Liver (tissue), 9 donors: Measurements from ENCODE around the gene CACNA1A. TPM values are rescaled to one million over a fixed set of nuclear protein-coding genes. Genes with fewer than 3 reads are reported as not detected.

Experiments
- DNase-seq: peaks from one replicate; pipeline ENCODE4 v3.0.0-alpha.2; 2017; ENCODE audit warnings: low spot score
- H3K27ac ChIP-seq, 2 donors: one replicate each; pipeline ENCODE4 v1.7.0; 2013; ENCODE audit warnings: inconsistent platforms in 2 of 2, low read length in 2 of 2, control low read depth in 1 of 2, low read depth in 1 of 2, mild to moderate bottlenecking in 1 of 2
- H3K27me3 ChIP-seq, 4 donors: one replicate each; pipeline versions ENCODE4 v1.6.1 to v1.7.0; 2013; ENCODE audit warnings: low read length in 3 of 4, inconsistent platforms in 1 of 4, mild to moderate bottlenecking in 1 of 4, moderate library complexity in 1 of 4; ENCODE audit not compliant: control insufficient read depth in 4 of 4, insufficient read depth in 4 of 4
- H3K36me3 ChIP-seq, 4 donors: one replicate each; pipeline versions ENCODE4 v1.6.1 to v1.7.0; 2013; ENCODE audit warnings: low read length in 3 of 4, mild to moderate bottlenecking in 3 of 4, low read depth in 1 of 4, moderate library complexity in 1 of 4; ENCODE audit not compliant: control insufficient read depth in 4 of 4, insufficient read depth in 3 of 4
- H3K4me1 ChIP-seq, 4 donors: one replicate each; pipeline versions ENCODE4 v1.6.1 to v1.7.0; 2013; ENCODE audit warnings: low read length in 3 of 4, mild to moderate bottlenecking in 3 of 4, moderate library complexity in 1 of 4; ENCODE audit not compliant: control insufficient read depth in 4 of 4, insufficient read depth in 4 of 4
- H3K4me3 ChIP-seq, 3 donors: one replicate each; pipeline versions ENCODE4 v1.6.1 to v1.7.0; 2013; ENCODE audit warnings: low read length in 3 of 3, control low read depth in 1 of 3, low read depth in 1 of 3, mild to moderate bottlenecking in 1 of 3
- H3K9ac ChIP-seq, 2 donors: one replicate each; pipeline ENCODE4 v1.7.0; 2013; ENCODE audit warnings: low read length in 2 of 2, mild to moderate bottlenecking in 2 of 2, moderate library complexity in 2 of 2, control low read depth in 1 of 2, low read depth in 1 of 2
- H3K9me3 ChIP-seq, 4 donors: one replicate each; pipeline versions ENCODE4 v1.6.1 to v1.7.0; 2013; ENCODE audit warnings: low read length in 3 of 4; ENCODE audit not compliant: control insufficient read depth in 4 of 4
- EGR1 ChIP-seq, 2 donors: IDR thresholded peaks; 2 replicates each; pipeline ENCODE4 v1.6.1; 2016 to 2018; ENCODE audit warnings: antibody characterized with exemption in 2 of 2, low read depth in 2 of 2
- FOXA1 ChIP-seq: IDR thresholded peaks from 2 replicates; pipeline ENCODE4 v1.6.1; 2016; ENCODE audit warnings: antibody characterized with exemption
- FOXA2 ChIP-seq: IDR thresholded peaks from 2 replicates; pipeline ENCODE4 v1.6.1; 2016; ENCODE audit warnings: antibody characterized with exemption
- GABPA ChIP-seq, 2 donors: IDR thresholded peaks in 1 of 2; conservative IDR thresholded peaks in 1 of 2; 2 replicates each; pipeline ENCODE4 v1.6.1; 2016; ENCODE audit warnings: antibody characterized with exemption in 2 of 2, mild to moderate bottlenecking in 1 of 2, moderate library complexity in 1 of 2
- HNF4A ChIP-seq, 2 donors: conservative IDR thresholded peaks; 2 replicates each; pipeline ENCODE4 v1.6.1; 2016; ENCODE audit warnings: antibody characterized with exemption in 2 of 2, mild to moderate bottlenecking in 2 of 2
- HNF4G ChIP-seq: IDR thresholded peaks from 2 replicates; pipeline ENCODE4 v1.6.1; 2016; ENCODE audit warnings: antibody characterized with exemption
- JUND ChIP-seq, 2 donors: IDR thresholded peaks; 2 replicates each; pipeline ENCODE4 v1.6.1; 2016; ENCODE audit warnings: antibody characterized with exemption in 2 of 2
- NR2F2 ChIP-seq: IDR thresholded peaks from 2 replicates; pipeline ENCODE4 v1.6.1; 2016; ENCODE audit warnings: antibody characterized with exemption
- RAD21 ChIP-seq, 2 donors: IDR thresholded peaks; 2 replicates each; pipeline ENCODE4 v1.6.1; 2016; ENCODE audit warnings: antibody characterized with exemption in 2 of 2, mild to moderate bottlenecking in 2 of 2
- RXRA ChIP-seq, 2 donors: IDR thresholded peaks; 2 replicates each; pipeline ENCODE4 v1.6.1; 2017 to 2018; ENCODE audit warnings: antibody characterized with exemption in 2 of 2, mild to moderate bottlenecking in 1 of 2
- SP1 ChIP-seq: IDR thresholded peaks from 2 replicates; pipeline ENCODE4 v1.6.1; 2018; ENCODE audit warnings: antibody characterized with exemption, mild to moderate bottlenecking
- YY1 ChIP-seq: IDR thresholded peaks from 2 replicates; pipeline ENCODE4 v1.6.1; 2016; ENCODE audit warnings: antibody characterized with exemption, mild to moderate bottlenecking
- WGBS: extraction: QIAGEN DNeasy Blood & Tissue Kit; methylation state at CpG from one replicate; pipeline ENCODE4 v1.1.7; 2013; 5-methylcytosine and 5-hydroxymethylcytosine counted together
- polyA plus RNA-seq, 2 donors: library from polyadenylated mRNA; stranded (reverse) in 1 of 2; unstranded in 1 of 2; fragments of 200-250 nt in 1 of 2; fragments of >200 nt in 1 of 2; fragmentation: Nextera tagmentation in 1 of 2; extraction: Ambion mirVana in 1 of 2; gene quantifications; one replicate each; pipeline versions ENCODE4 v1.2.1 to v1.2.3, GENCODE V29; 2013 to 2015
- total RNA-seq, 2 donors: library from RNA; depleted of rRNA; stranded (reverse); fragments of >200 nt; gene quantifications; one replicate each; pipeline ENCODE4 v1.2.3, GENCODE V29; 2014
- TF ChIP-seq, protein P1 (sequence below): IDR thresholded peaks from 2 replicates; pipeline ENCODE4 v1.6.1; 2016; ENCODE audit warnings: antibody characterized with exemption
- TF ChIP-seq, protein P2 (sequence below): IDR thresholded peaks from 2 replicates; pipeline ENCODE4 v1.6.1; 2016; ENCODE audit warnings: antibody characterized with exemption, mild to moderate bottlenecking
- TF ChIP-seq, protein P3 (sequence below): IDR thresholded peaks from 2 replicates; pipeline ENCODE4 v1.6.1; 2016; ENCODE audit warnings: antibody characterized with exemption
- TF ChIP-seq, protein P4 (sequence below): fragments of 150-350 bp; IDR thresholded peaks from 2 replicates; pipeline ENCODE4 v1.5.1; 2017; ENCODE audit warnings: improper control_type of control experiment, low read depth, low read length; ENCODE audit not compliant: missing input control
- TF ChIP-seq, protein P5 (sequence below): IDR thresholded peaks from 2 replicates; pipeline ENCODE4 v1.6.1; 2016; ENCODE audit warnings: antibody characterized with exemption
- donor health status: healthy.
- donor health status: healthy.
- donor health status: healthy.
- donor health status: healthy.
- donor health status: healthy.

The CACNA1A gene
- total and polyA plus RNA-seq, 4 donors, result 0.09 to 0.17 (median 0.17) TPM; not detected in 1

DNA sequence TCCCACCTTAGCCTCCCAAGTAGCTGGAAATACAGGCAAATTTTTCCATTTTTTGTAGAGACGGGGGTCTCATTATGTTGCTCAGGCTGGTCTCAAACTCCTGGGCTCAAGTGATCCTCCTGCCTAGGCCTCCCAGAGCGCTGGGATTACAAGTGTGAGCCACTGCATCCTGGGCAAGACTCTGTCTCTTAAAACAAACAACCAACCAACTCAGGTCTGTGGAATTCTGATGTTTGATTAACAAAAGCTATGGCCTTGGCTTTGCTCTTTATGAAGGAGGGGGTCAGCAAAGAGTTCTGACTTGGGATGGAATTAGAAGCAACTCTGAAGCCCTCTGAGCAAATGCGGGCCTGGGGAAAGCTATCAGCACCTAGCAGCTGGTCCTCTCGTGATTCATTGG, 238.4 kb downstream of the CACNA1A start:
- no peaks in the 10 kb centered on the region for H3K4me1 ChIP-seq

DNA sequence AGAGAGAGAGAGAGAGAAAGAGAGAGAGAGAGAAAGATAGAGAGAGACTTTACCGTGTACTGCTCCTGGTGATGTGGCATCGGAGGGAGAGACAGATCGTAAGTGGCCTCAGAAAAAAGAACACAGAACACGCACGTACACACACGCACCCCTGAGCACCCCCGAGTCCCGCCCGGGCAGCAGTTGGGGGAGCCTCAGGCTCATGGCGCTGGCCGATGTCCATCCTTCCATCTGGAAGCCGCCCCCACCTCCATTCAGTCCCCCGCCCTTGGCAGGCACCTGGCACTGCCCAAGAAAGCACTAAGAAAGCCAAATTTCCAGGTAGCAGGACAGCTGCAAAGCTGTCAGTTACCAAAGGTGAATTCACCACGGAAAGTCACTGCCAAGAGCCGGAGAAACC, 239.1 kb downstream of the CACNA1A start:
- Histone ChIP-seq H3K27me3 (no peaks in the 10 kb centered on the region), H3K4me1 (no peaks in the 10 kb centered on the region), H3K9me3 (no peaks in the 10 kb centered on the region), H3K27ac (no peak overlapping the region), H3K36me3 (no peaks in the 10 kb centered on the region), H3K9ac (no peak overlapping the region), H3K4me3 (no peak overlapping the region)
- DNase-seq, result no peak
- TF ChIP-seq HNF4A (conservative IDR thresholded peaks at IDR 0.05) (no peak), HNF4G (no peak), FOXA1 (no peak), RAD21 (IDR thresholded peaks at IDR 0.05) (no peak), EGR1 (IDR thresholded peaks at IDR 0.05; ENCODE audit: low read depth in 2 of 2) (no peak)
- TF ChIP-seq, protein P1, sequence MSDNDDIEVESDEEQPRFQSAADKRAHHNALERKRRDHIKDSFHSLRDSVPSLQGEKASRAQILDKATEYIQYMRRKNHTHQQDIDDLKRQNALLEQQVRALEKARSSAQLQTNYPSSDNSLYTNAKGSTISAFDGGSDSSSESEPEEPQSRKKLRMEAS, result no peak
- TF ChIP-seq, protein P2, sequence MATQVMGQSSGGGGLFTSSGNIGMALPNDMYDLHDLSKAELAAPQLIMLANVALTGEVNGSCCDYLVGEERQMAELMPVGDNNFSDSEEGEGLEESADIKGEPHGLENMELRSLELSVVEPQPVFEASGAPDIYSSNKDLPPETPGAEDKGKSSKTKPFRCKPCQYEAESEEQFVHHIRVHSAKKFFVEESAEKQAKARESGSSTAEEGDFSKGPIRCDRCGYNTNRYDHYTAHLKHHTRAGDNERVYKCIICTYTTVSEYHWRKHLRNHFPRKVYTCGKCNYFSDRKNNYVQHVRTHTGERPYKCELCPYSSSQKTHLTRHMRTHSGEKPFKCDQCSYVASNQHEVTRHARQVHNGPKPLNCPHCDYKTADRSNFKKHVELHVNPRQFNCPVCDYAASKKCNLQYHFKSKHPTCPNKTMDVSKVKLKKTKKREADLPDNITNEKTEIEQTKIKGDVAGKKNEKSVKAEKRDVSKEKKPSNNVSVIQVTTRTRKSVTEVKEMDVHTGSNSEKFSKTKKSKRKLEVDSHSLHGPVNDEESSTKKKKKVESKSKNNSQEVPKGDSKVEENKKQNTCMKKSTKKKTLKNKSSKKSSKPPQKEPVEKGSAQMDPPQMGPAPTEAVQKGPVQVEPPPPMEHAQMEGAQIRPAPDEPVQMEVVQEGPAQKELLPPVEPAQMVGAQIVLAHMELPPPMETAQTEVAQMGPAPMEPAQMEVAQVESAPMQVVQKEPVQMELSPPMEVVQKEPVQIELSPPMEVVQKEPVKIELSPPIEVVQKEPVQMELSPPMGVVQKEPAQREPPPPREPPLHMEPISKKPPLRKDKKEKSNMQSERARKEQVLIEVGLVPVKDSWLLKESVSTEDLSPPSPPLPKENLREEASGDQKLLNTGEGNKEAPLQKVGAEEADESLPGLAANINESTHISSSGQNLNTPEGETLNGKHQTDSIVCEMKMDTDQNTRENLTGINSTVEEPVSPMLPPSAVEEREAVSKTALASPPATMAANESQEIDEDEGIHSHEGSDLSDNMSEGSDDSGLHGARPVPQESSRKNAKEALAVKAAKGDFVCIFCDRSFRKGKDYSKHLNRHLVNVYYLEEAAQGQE, result no peak
- 90% methylated on average over 15 of the region's 15 CpGs for WGBS

More for the DNA sequence above, 238.4 kb downstream of the CACNA1A start:
- H3K27ac ChIP-seq, result no peak overlapping the region
- no peak for DNase-seq
- H3K36me3 ChIP-seq, result no peaks in the 10 kb centered on the region
- 78% methylated on average over 4 of the region's 4 CpGs for WGBS
- TF ChIP-seq, protein P3, sequence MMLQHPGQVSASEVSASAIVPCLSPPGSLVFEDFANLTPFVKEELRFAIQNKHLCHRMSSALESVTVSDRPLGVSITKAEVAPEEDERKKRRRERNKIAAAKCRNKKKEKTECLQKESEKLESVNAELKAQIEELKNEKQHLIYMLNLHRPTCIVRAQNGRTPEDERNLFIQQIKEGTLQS, result no peak
- TF ChIP-seq HNF4G, result no peak
- TF ChIP-seq, protein P1, result no peak
- no peak for TF ChIP-seq JUND (IDR thresholded peaks at IDR 0.05)
- TF ChIP-seq HNF4A (conservative IDR thresholded peaks at IDR 0.05), result no peak
- TF ChIP-seq GABPA (IDR thresholded peaks at IDR 0.05 in 1 of 2, conservative IDR thresholded peaks at IDR 0.05 in 1 of 2), result no peak
- no peak for TF ChIP-seq SP1
- TF ChIP-seq FOXA2, result no peak
- no peak for TF ChIP-seq YY1
- TF ChIP-seq FOXA1, result no peak
- TF ChIP-seq RXRA (IDR thresholded peaks at IDR 0.05), result no peak
- no peak for TF ChIP-seq NR2F2
- no peak for TF ChIP-seq EGR1 (IDR thresholded peaks at IDR 0.05; ENCODE audit: low read depth in 2 of 2)
- no peak overlapping the region for H3K4me3 ChIP-seq
- no peaks in the 10 kb centered on the region for H3K27me3 ChIP-seq
- no peak overlapping the region for H3K9ac ChIP-seq
- H3K9me3 ChIP-seq, result no peaks in the 10 kb centered on the region

DNA sequence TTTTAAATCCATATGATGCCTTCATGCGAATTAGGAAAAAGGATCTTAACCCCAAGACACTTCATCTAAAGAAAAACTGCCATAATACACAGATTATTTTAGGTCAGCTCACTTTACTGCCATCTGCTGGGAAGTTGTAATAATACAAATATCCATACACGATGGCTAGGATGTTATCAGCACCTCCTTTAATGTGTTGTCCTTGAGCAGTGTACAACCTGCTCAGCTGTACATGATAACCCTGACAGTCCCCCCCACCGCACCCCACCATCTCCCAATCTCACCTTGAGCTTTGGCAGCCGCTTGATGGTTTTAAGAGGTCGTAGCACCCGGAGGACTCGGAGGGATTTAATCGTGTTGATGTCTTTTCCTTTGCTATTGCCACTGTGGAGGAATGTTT, 243.8 kb downstream of the CACNA1A start:
- H3K27me3 ChIP-seq, result no peaks in the 10 kb centered on the region
- WGBS, result 46% methylated on average over 8 of the region's 8 CpGs
- H3K4me1 ChIP-seq, result no peaks in the 10 kb centered on the region
- TF ChIP-seq, protein P4, sequence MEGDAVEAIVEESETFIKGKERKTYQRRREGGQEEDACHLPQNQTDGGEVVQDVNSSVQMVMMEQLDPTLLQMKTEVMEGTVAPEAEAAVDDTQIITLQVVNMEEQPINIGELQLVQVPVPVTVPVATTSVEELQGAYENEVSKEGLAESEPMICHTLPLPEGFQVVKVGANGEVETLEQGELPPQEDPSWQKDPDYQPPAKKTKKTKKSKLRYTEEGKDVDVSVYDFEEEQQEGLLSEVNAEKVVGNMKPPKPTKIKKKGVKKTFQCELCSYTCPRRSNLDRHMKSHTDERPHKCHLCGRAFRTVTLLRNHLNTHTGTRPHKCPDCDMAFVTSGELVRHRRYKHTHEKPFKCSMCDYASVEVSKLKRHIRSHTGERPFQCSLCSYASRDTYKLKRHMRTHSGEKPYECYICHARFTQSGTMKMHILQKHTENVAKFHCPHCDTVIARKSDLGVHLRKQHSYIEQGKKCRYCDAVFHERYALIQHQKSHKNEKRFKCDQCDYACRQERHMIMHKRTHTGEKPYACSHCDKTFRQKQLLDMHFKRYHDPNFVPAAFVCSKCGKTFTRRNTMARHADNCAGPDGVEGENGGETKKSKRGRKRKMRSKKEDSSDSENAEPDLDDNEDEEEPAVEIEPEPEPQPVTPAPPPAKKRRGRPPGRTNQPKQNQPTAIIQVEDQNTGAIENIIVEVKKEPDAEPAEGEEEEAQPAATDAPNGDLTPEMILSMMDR, result peak; percentile 65
- TF ChIP-seq, protein P5, sequence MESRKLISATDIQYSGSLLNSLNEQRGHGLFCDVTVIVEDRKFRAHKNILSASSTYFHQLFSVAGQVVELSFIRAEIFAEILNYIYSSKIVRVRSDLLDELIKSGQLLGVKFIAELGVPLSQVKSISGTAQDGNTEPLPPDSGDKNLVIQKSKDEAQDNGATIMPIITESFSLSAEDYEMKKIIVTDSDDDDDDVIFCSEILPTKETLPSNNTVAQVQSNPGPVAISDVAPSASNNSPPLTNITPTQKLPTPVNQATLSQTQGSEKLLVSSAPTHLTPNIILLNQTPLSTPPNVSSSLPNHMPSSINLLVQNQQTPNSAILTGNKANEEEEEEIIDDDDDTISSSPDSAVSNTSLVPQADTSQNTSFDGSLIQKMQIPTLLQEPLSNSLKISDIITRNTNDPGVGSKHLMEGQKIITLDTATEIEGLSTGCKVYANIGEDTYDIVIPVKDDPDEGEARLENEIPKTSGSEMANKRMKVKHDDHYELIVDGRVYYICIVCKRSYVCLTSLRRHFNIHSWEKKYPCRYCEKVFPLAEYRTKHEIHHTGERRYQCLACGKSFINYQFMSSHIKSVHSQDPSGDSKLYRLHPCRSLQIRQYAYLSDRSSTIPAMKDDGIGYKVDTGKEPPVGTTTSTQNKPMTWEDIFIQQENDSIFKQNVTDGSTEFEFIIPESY, result no peak
- TF ChIP-seq RAD21 (IDR thresholded peaks at IDR 0.05), result peak; percentile 82 to 85
- H3K9ac ChIP-seq, result no peak overlapping the region
- H3K27ac ChIP-seq, result no peak overlapping the region
- DNase-seq, result no peak
- H3K4me3 ChIP-seq, result no peak overlapping the region
- H3K36me3 ChIP-seq, result no peaks in the 10 kb centered on the region
- H3K9me3 ChIP-seq, result no peaks in the 10 kb centered on the region
